NCI-H2029 (cell line): Measurements from ENCODE around the gene NEMF.
"Not testable (repeated sequence)": the region's sequence is repeated elsewhere in the genome, so short reads cannot be mapped to it uniquely, and the experiment has no call there.

Source experiments
- DNase-seq: peaks from one replicate; lab custom pipeline; 2025; lab: John Stamatoyannopoulos, UW

NEMF gene

GRCh38 chr14:49816118-49816517, 36.5 kb downstream of the NEMF start:
- DNase-seq: not testable (repeated sequence)

GRCh38 chr14:49808780-49809179, 43.8 kb downstream of the NEMF start:
- DNase-seq: no peak

DNA sequence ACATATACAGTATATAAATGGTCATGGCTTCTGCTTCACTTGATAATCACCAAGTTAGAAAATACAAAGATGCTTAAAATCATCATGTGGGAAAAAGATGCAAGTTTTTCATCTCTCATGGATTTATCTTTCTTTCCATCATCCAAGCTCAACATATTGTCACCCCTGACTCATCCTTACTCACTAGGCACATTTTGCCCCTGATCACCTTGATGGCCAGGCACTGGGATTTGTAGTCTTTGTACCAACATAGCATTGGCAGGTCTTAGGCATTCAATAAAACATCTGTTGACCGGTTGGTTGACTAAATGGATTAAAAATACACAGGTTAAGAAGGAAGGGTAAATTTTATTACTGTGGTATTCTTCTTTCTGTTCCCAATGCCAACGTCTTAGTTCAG, 56.6 kb downstream of the NEMF start:
- DNase-seq: no peak

GRCh38 chr14:49792618-49793017, 60.0 kb downstream of the NEMF start:
- DNase-seq: no peak

GRCh38 chr14:49786315-49786714, 66.3 kb downstream of the NEMF start:
- no peak for DNase-seq

DNA sequence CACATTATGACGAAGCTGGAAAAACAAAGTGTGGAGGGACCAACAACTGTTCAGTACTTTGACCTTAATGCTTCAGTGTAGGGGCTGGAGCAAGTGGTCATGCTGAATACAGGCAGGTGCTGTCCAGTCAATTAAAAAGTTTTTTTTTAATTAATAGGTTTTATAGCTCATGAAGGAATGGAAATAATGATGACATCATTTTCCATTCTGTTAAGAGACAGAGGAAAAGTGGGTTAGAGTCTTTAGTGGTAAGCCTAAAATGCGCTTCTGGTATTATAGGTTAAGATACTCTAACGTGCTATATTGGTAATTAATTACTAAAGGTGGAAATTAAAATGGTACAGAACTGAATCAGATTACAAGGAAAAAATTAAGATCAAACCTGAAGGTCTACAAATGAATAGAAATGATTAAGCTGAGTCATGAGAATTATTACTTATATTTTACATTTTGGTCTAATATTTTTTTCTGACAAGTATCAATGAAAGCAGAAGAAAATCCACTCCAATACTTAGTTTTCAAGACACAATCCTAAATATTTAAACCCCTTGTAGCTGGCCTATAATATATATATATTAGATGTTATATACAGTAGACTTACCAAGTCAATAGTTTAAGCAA, 69.1 kb downstream of the NEMF start:
- no peak for DNase-seq

GRCh38 chr14:49781040-49781439, 71.5 kb downstream of the NEMF start:
- not testable (repeated sequence) for DNase-seq

DNA sequence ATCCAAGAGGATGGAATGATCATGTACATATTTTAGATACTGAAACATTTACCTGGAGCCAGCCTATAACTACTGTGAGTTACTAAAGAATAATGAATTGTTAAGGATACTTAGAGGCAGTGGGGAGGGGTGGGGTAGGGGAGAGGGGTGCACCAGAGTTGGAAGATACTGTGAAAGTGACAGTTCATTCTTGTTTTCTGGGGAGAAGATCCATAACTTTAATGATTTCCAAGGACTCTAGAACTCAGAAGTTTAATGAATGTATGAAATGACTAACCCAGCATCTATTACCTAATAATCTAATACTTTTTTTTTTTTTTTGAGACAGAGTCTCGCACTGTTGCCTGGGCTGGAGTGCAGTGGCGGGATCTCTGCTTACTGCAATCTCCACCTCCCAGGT, 74.2 kb downstream of the NEMF start:
- no peak for DNase-seq

- DNase-seq: no peak
Measured at GRCh38 chr14:49774106-49774505, 78.5 kb downstream of the NEMF start.

GRCh38 chr14:49771691-49772090, 80.9 kb downstream of the NEMF start:
- DNase-seq: not testable (repeated sequence)

GRCh38 chr14:49770212-49770817, 82.3 kb downstream of the NEMF start:
- no peak for DNase-seq

GRCh38 chr14:49769581-49770211, 82.9 kb downstream of the NEMF start:
- DNase-seq: no peak

GRCh38 chr14:49769171-49769570, 83.4 kb downstream of the NEMF start:
- peak; percentile 31 for DNase-seq

GRCh38 chr14:49768301-49769121, 84.1 kb downstream of the NEMF start:
- peak; percentile 61 for DNase-seq

DNA sequence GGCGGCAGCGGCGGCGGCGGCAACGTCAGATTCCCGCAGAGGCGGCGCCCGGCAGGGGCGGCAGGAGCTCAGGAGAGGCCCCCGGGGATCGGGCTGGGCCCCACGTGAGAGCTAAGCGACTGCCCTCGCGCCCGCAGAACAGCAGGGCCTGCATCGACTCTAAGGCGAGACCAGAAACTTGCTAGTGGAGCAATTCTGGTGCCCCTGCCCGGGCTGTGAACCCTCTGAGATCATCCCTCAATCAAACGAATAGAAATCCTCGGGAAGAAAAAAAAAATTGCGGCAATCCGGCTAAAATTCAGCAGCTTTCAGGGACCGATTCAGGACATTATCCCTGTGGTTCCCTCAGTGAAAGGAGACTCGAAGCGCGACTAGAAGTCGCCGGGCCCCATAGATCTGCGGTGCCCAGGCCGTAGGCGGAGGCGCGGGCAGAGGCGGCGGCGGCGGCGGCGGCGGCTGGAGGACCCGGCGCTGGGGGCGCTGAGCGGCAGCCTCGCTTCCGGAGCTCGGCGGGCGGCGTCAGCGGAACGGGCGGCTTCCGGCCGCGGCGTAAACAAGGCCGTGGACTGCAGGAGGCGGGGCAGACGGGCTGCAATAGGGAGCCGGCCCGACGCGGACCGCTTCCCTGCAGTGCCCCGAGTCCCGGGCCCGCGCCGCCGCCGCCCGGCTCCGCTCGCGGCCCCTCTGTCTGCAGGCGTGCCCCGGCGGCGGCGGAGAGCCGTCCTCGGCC, 84.9 kb downstream of the NEMF start, which contains the start of gene KLHDC2:
TSS of gene KLHDC2 (plus strand) at position 583 of the 730 bp plus-strand sequence. CDS start 316 bp downstream, outside the sequence.
- peak; percentile 91 for DNase-seq

- DNase-seq: no peak
Measured at GRCh38 chr14:49767270-49767570, 85.4 kb downstream of the NEMF start.

GRCh38 chr14:49766839-49767238, 85.7 kb downstream of the NEMF start:
- DNase-seq: no peak

GRCh38 chr14:49761839-49762551, 90.6 kb downstream of the NEMF start:
- no peak for DNase-seq

GRCh38 chr14:49755378-49755777, 97.2 kb downstream of the NEMF start:
- no peak for DNase-seq

GRCh38 chr14:49754570-49755097, 98.0 kb downstream of the NEMF start:
- DNase-seq: no peak

DNA sequence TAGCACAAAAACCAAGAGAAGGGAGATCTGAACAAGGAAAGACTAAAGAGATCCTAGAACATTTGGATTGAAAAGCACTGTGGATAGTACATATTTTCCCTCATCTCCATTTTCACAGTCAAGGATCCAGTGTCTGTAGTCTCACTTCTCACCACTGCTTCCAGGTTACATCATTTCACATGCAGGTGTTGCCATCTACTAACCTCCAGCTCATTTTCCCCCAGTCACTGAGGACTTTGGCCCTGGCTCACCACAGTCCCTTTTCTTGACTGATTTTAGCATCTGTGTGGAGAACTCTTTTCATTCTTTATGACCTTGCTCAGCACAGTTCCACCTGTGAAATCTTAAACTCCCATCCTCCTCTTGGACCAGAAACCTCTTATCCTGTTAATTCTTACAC, 106.1 kb downstream of the NEMF start:
- DNase-seq: not testable (repeated sequence)
